ENCODE measurements around the gene OFD1. TPM values are rescaled to one million over a fixed set of nuclear protein-coding genes. Genes with fewer than 3 reads are reported as not detected.
"Not testable (repeated sequence)": the region's sequence is repeated elsewhere in the genome, so short reads cannot be mapped to it uniquely, and the experiment has no call there.

Gene OFD1
- polyA plus RNA-seq, 1 donor = 21.6 TPM

DNA sequence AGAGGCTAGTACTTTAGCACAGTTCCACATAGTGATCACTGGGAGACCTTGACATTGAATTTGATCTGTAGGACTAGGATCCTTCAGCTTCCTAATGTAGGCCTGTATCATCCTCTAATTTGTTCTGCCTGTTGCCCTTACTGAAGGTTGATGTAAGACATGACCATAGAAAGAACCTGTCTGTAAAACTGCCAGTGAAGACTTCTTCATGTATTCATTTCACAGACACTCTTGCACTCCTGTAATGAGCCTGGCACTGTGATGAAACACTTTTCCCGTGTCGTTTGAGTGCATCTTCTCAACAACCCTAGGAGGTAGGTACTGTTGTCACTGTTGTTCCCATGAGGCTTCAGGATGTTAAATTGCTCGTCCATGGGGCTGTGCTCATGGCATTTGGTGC, 31.0 kb upstream of the OFD1 start:
- DNase-seq = no peak

DNA sequence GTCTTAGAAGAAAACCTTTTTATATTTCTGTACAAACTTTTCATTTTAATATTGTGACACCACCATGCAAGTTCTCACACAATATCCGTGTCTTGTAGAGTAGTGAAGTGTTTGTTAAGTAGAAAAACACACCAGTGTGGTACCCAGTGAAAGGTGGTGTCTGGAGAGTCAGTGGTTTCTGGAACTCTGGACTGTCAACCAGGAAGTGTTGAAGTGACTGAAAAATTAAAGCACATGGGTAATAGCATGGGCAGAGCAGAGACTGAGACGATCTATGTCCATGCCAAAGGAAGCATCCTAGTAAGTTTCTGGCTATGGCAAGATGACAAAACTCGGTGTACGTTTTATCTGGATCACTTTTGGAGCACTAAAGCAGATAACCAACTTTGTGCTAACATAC, 23.4 kb upstream of the OFD1 start:
- DNase-seq = no peak

DNA sequence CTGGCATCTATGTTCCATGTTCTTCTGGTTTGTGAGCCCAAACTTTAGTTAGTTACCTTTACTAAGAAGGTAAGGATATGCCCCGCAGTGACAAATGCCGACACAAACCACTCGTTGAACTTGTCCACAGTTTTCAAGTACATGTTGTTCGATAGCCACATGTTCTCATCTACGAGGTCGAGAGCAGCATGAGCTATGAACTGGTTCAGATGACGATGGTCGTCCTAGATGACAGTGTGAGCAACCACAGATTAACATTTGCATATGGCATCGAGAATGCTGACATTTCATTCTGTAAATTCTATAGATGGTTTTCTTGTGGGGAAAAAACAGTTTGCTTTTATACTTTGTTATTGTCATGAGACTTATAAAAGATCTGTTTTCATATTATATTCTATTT, 18.1 kb upstream of the OFD1 start:
- DNase-seq = no peak

DNA sequence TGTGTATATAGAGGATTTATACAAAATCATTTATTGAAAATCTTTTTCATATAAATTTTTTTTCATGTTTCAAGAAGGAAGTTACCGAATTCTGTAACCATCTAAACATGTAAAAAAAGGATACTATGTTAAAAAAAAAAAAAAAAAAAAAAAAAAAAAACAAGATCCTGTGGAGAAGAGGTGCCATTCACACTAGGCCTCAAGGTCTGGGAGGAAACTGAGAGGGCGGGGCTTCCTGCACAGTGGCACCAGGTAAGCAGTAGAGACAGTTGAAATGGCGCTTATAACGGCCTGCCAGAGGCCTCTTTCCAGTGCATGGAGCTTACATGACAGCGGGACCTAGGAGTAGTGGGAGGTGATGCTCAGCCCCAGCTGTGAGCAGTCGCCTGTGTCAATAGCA, 17.6 kb upstream of the OFD1 start:
- DNase-seq = no peak

DNA sequence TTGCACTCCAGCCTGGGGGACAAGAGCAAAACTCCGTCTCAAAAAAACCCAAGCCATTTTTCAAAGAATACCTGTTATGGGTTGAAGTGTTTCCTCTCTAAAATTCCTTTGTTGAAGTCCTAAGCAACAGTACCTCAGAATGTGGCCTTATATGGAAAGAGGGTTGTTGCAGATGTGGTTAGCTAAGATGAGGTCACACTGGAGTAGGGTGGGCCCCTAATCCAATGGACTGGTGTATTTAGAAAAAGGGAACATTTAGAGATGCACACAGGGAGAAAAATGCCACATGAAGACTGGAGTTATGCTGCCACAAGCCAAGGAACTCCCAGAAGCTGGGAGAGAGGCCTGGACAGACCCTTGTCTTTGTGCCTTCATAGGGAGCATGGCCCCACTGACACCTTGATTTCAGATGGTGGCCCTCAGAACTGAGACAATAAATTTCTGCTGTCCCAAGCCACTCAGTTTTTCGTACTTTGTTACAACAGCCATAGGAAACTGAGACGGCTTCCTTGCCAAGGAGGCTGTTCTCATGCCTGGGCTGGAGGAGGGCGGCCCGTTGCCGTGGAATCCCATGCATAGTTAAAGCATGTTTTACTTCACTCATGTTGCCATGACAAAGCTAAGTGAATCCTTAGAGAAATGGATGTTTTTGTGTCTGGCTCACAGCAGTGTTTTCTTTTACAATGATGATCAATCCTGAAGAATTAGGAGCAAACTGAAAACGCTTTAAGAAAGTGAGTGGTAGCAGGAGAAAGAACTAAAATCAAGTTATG, 16.7 kb upstream of the OFD1 start:
- DNase-seq = peak; percentile 60

DNA sequence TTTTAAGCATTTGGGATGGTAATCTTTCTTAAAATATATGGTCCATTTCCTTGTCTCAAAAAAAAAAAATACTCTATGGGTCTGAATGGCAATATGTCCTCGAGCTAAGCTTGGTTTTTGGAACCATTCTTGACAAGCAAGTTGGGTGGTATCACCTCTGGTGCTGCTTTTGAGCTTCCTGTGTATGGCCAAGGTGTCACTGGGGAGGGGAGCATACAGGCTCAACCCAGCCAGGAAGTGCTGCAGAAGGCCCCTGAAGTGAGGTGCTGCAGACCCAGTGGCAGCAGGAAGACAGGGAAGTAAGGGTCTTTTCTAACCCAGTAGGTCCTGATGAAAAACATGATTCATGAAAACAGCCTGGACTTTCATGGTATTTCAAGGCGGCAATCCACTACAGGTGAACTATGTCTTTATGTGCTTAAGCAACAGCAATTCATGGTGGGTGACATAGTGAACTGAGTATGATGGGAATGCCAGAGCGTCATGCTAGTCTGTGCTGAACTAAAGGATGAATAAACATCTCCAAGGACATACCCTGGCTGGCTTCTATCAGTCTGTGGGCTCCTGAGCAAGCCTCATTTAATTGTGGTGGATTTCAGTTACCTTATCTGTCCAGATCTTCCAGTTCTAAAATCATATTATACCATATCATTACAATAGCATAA, 15.2 kb upstream of the OFD1 start:
- no peak for DNase-seq

DNA sequence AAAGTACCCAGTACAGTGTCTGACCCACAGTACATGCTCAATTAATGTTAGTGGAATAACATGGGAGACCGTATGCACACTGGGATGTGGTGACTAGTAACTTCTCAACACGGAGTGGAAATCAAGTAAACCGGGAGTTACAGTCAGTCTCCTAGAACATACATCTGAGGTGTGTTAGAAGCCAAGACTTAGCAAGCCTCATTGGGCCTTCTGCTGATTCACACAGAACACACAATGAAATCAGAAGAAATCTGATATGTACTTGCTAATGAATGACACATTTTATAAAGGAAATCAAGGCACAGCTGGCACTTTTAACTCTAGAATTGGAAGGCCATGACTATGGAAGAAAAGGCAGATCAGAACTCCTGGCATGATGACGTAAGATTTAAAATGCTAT, 13.2 kb upstream of the OFD1 start:
- DNase-seq = no peak

DNA sequence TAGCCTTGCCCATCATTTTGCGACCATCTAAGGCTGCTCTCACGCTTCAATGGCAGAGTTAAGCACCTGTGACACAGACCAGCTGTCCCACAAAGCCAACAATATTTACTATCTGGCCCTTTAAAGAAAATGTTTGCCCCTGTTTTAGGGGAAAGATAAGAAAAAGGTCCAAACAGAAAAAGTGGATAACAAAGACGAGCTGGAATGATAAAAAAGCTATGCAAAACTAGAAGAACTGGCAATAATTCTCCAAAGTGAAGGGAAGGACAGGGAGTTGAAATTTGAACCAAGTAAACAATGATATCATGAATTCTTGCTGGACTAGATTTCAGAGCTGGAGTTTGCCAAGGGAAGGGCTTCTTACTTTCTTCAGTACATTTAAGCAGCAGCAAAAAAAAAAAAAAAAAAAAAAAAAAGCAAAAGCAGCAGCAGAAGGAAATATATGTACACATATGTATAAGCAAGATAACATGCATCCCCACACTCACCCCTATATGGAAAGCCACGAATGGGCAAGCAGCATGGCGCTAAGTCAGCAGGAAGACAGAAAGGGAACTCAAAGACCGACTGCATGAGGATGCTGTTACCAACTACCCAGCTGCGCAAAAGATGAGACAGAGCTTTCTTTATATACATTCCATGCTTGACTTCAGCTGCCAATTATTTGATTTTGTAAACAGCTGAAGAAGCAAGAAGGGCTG, 12.6 kb upstream of the OFD1 start:
- DNase-seq = peak; percentile 29

DNA sequence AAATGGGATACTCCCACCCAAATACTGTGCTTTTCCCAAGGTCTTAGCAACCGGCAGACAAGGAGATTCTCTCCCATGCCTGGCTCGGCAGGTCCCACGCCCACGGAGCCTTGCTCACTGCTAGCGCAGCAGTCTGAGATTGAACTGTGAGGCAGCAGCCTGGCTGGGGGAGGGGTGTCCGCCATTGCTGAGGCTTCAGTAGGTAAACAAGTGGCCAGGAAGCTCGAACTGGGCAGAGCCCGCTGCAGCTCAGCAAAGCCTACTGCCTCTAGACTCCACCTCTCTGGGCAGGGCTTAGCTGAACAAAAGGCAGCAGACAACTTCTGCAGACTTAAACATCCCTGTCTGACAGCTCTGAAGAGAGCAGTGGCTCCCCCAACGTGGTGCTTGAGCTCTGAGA, 9.7 kb upstream of the OFD1 start:
- DNase-seq = not testable (repeated sequence)

DNA sequence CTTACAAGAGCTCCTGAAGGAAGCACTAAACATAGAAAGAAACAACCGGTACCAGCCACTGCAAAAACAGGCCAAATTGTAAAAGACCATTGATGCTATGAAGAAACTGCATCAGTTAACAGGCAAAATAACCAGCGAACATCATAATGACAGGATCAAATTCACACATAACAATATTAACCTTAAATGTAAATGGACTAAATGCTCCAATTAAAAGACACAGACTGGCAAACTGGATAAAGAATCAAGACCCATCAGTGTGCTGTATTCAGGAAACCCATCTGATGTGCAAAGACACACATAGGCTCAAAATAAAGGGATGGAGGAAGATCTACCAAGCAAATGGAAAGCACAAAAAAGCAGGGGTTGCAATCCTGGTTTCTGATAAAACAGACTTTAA, 8.0 kb upstream of the OFD1 start:
- not testable (repeated sequence) for DNase-seq

DNA sequence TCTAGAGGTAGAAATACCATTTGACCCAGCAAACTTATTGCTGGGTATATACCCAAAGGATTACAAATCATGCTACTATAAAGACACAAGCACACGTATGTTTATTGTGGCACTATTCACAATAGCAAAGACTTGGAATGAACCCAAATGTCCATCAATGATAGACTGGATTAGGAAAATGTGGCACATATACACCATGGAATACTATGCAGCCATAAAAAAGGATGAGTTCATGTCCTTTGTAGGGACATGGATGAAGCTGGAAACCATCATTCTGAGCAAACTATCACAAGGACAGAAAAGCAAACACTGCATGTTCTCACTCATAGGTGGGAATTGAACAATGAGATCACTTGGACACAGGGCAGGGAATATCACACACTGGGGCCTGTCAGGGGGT, 4.0 kb upstream of the OFD1 start:
- not testable (repeated sequence) for DNase-seq

DNA sequence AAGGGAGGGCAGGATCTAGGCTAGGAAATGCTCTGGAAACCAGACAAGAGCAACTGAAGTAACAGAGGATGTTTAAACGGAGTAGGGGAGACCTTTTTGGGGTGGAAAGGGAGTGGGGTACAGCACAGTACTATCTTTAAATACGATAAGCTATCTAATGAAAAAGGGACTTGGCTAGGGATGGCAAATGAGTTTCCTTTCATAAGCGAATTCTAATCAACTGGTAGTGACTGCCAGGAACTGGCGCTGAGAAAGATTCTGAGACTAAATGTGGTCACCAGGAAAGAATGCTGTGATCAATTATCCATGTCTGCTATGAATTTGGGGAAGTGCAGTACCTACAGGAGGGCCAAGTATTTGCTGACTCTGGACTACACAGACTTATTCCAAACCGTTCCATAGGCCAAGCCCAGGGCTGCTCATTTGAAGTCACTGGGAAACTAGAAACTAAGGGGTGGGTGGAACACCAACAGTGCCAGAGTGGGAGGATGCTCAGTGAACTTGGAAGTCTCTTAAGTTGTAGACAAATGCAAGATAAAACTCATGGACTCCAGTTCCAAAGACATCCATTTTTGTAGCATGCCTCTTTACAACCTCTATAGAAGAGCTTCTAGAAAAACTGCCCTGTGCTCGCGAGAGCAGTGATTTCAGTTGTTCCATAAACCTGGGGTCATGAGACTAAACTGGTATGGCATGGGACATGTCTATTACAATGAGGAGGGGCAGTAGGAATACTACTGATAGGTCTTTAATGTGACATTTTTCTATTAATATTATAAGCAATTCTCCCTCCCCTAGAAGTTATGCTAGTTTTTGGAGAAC, 2.1 kb upstream of the OFD1 start:
- no peak for DNase-seq

DNA sequence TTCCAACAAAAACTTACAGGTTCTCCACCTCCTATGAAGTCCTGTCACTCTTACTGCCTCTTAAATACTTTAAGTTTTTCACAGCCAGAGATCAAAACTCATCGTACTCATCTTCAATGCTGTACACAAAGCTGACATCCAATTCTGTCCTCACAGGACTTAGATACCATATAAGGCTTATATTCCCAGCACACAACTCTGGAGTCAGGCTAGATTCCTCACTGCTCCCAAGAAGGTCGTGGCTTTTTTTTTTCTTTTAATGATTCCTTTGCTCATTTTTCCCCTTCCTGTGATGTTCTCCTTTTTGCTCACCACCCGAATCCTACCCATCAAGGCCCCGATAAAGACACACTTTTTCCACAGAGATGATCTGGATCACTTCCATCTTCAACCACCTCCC, 1.0 kb upstream of the OFD1 start:
- DNase-seq = no peak

DNA sequence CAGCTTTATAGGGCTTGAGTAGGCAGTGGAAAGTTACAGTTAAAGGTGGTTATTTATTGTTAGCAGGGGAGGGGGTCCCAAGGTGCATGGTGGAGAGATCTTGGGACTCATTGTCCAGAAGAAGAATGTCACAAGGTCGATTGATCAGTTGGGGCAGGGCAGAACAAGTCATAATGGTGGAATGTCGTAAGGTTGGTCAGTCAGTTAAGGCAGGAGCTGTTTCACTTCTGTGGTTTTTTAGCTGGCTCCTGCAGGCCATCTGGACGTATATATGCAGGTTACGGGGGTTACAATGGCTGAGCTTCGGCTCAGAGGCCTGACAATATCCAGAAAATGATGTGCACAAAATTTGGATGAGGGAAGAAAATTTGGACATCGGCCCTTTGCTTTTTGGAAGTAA, 7.1 kb downstream of the OFD1 start:
- DNase-seq = no peak

DNA sequence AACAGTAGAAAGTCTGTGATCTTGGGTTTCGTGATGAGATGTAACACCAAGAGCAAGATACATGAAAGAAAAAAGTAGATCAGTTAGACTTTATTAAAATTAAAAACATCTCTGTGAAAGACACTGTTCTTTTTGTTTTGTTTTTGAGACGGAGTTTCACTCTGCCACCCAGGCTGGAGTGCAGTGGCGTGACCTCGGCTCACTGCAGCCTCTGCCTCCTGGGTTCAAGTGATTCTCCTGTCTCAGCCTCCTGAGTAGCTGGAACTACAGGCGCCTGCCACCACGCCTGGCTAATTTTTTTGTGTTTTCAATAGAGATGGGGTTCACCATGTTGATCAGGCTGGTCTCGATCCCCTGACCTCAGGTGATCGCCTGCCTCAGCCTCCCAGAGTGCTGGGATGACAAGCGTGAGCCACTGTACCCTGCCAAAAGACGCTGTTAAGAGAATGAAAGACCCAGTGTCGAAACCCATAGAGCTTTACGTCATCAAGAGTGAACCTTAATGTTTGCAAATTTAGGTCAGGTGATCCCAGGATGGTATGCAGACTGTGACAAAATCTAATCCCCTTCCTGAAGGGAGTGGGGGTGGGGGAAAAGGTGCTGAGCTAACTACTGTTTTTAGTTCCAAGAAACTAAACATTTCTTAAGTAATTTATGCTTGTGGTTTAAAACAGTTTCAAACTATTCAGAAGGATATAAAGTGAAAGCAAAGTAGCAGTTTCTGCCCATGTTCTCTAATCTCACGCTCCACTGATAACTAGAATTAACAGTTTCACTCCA, 8.0 kb downstream of the OFD1 start:
- no peak for DNase-seq

DNA sequence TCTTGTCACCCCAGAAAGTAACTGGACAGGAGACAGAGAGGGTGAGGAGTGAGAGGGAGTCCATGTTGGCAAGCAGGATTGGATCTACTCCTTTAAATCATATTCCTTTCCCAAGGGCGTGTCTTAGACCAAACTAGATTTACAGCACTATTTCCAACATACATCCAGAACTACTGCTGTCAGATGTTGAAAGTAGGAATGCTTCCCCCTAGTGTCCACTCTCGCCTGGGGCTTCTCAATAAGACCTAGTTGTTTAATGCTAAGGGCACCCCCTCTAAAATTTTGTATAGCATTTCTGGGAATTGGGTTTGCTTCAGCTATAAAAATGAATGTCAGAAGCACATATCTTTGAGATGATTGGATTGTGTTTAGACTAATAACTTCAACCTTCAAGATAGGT, 13.3 kb downstream of the OFD1 start:
- DNase-seq = no peak

DNA sequence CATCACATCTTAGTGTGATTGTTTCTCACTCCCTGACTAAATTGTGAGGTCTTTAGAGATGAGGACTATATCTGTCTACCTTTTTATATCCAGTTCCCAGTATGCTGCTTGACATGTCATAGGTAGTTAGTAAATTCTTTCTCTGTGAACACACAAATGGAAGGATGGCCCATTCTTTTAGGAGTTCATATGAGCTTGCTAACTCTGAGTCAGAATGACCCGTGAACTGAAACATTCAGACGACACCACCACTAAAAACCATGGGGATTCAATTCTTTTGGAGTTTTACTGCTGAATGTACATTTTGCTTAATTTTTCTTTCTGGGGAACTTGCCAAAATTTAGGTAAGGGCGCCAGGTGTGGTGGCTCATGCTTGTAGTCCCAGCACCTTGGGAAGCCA, 13.9 kb downstream of the OFD1 start:
- no peak for DNase-seq

DNA sequence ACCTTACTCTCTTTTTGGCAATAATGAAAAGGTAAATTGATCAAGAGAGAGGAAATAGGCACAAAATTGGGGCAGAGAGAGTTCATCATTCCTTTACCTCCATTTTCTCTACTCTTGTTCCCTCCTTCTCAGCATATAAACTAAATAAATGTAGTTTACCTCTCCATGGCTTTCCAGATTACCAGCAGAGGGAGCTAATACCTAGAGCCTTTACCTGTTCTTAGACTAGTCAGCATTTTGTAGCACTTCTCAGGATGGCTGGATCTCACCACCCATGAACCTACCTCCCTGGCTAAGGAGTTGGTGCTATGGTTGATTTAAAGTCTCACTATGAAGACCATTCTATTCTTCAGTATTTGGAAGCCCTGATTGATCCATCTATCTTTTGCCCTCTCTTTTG, 15.7 kb downstream of the OFD1 start:
- DNase-seq = no peak

DNA sequence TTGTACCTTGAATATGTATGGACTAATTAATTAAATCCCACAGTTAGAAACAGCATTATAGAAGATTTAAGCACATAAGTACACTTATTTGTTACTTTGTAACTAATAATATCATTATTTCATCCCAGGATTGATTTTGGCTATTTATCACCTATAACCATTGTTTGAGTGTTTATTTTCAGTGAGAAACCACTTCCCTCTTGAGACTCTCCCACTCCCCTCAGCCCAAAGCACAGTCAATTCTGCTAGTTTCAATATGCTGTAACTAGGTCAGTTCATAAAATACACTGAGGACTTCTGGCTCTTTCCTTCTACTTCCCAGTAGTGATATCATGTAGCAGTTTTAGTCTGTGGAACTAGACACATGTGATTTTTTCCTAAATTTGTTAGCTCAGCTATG, 16.3 kb downstream of the OFD1 start:
- DNase-seq = no peak

DNA sequence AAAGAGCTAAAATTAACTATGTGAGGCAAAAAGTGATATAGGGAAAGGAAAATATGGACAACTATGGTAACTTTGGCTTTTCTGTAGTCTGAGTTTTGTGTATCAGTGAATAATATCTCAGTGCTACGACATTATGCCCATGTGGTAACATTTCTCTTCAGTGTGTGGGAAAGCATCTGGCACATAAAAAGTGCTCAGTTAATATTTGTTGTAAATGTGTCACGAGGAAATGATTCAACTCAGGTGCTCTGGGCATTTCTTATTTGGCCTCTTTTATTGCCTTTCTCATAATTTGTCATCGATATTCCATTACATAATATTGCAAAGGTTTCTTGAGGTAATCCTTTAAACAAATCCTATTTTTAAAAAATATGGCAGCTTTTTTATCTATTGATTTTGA, 17.6 kb downstream of the OFD1 start:
- DNase-seq = no peak

DNA sequence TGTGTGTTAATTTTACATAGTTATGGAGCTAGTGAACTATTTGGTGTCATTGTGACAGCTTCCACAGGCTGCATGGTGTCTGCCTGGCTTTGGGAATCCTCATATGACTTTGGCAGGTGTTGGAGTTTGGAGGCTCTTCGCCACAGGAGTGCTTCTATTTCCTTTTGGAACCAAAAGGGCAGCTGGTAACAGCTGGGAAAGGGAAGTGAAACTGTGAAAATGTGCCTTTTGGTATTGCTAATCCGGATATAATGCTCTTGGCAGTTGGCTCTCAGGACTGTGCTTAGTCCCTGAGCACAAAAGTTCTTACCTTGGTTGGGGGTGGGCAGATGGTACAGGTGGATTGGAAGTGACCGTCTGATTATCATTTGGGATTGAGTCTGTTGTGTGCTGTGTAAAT, 18.1 kb downstream of the OFD1 start:
- no peak for DNase-seq

DNA sequence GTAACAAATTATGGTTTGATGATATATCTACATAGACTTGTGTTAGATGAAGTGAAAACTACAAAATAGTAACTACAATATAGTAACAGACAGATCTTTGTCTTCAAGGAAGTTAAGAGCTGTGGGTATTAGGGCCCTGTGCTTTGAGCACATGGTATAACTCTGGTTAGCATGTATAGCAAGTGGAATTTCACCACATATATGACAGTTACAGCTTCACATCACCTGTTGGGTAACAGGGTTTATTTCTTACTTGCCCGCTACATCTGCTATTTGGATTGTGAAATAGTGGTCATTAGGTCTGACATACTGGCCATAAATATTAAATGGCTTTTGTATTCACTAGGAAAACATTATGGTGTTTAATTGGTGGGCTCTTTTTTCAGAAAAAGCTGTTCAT, 20.2 kb downstream of the OFD1 start:
- DNase-seq = no peak

Data from hindlimb muscle (tissue), 1 donor.